ENCODE measurements around the gene EPB41L1. TPM values are rescaled to one million over a fixed set of nuclear protein-coding genes. Genes with fewer than 3 reads are reported as not detected.

The EPB41L1 gene
- polyA plus RNA-seq, 1 donor (not counting 4 experiments of a cell fraction or from before 2014, with no cell fraction given), result 1.2 TPM

- FAIRE-seq (no peak), DNase-seq (ENCODE audit: low read depth, low spot score) (no peak)
- Histone ChIP-seq H3K4me3 (ENCODE audit: control insufficient read depth in 2 of 3, extremely low read depth in 1 of 3, insufficient read depth in 2 of 3, low read depth in 1 of 3, low read length in 3 of 3) (no peak overlapping the region), H3K4me1 (ENCODE audit: control insufficient read depth, extremely low read depth, insufficient read depth, low read length) (peaks cover 7% of the 10 kb centered on the region), H3K27me3 (ENCODE audit: control insufficient read depth, extremely low read depth, insufficient read depth, low read length) (peaks cover 6% of the 10 kb centered on the region), H3K4me2 (ENCODE audit: control insufficient read depth, extremely low read depth, insufficient read depth, low read depth, low read length) (no peak overlapping the region), H2AFZ (ENCODE audit: control insufficient read depth, low read length) (no peak overlapping the region), H3K27ac (ENCODE audit: control insufficient read depth, insufficient read depth, low read length) (no peak overlapping the region), H4K20me1 (ENCODE audit: control insufficient read depth, extremely low read depth, insufficient read depth, low read length) (no peaks in the 10 kb centered on the region), H3K79me2 (ENCODE audit: control insufficient read depth, insufficient read depth, low read length) (no peaks in the 10 kb centered on the region), H3K9ac (ENCODE audit: control insufficient read depth, extremely low read depth, insufficient read depth, low read length) (no peak overlapping the region), H3K36me3 (ENCODE audit: control insufficient read depth in 2 of 2, extremely low read depth in 1 of 2, insufficient read depth in 2 of 2, low read length in 2 of 2) (no peaks in the 10 kb centered on the region), H3K9me1 (ENCODE audit: control insufficient read depth, extremely low read depth, insufficient read depth, low read length) (no peaks in the 10 kb centered on the region), H3K9me3 (ENCODE audit: control insufficient read depth, low read depth, low read length) (no peaks in the 10 kb centered on the region)
- no peak for TF ChIP-seq EZH2 (IDR thresholded peaks at IDR 0.05; ENCODE audit: low read length)
- TF ChIP-seq CTCF (optimal IDR thresholded peaks at IDR 0.05 in 1 of 3, IDR thresholded peaks at IDR 0.05 in 1 of 3, conservative IDR thresholded peaks at IDR 0.05 in 1 of 3; ENCODE audit: extremely low read depth in 1 of 3, insufficient read depth in 2 of 3, low read length in 3 of 3), result no peak
- dilution Hi-C loops (cut with MboI; ENCODE audit: extremely low pct_ligation_motif_present, low sequenced_read_pairs), result no loop called here
These were observed 37.6 kb upstream of the EPB41L1 start for GRCh38 chr20:36116807-36117441.

GRCh38 chr20:36117638-36118037 is 36.9 kb upstream of the EPB41L1 start:
- H3K79me2 ChIP-seq (ENCODE audit: control insufficient read depth, insufficient read depth, low read length), result no peaks in the 10 kb centered on the region
- no peak overlapping the region for H3K4me3 ChIP-seq (ENCODE audit: control insufficient read depth in 2 of 3, extremely low read depth in 1 of 3, insufficient read depth in 2 of 3, low read depth in 1 of 3, low read length in 3 of 3)
- H4K20me1 ChIP-seq (ENCODE audit: control insufficient read depth, extremely low read depth, insufficient read depth, low read length), result no peaks in the 10 kb centered on the region
- H3K9me3 ChIP-seq (ENCODE audit: control insufficient read depth, low read depth, low read length), result no peaks in the 10 kb centered on the region
- peaks cover 14% of the 10 kb centered on the region for H3K4me1 ChIP-seq (ENCODE audit: control insufficient read depth, extremely low read depth, insufficient read depth, low read length)
- DNase-seq (ENCODE audit: low read depth, low spot score) (no peak), FAIRE-seq (no peak)
- dilution Hi-C loops (cut with MboI; ENCODE audit: extremely low pct_ligation_motif_present, low sequenced_read_pairs), result no loop called here
- H2AFZ ChIP-seq (ENCODE audit: control insufficient read depth, low read length), result no peak overlapping the region
- H3K9ac ChIP-seq (ENCODE audit: control insufficient read depth, extremely low read depth, insufficient read depth, low read length), result no peak overlapping the region
- H3K36me3 ChIP-seq (ENCODE audit: control insufficient read depth in 2 of 2, extremely low read depth in 1 of 2, insufficient read depth in 2 of 2, low read length in 2 of 2), result no peaks in the 10 kb centered on the region
- H3K27ac ChIP-seq (ENCODE audit: control insufficient read depth, insufficient read depth, low read length), result no peak overlapping the region
- H3K9me1 ChIP-seq (ENCODE audit: control insufficient read depth, extremely low read depth, insufficient read depth, low read length), result no peaks in the 10 kb centered on the region
- H3K4me2 ChIP-seq (ENCODE audit: control insufficient read depth, extremely low read depth, insufficient read depth, low read depth, low read length), result no peak overlapping the region
- H3K27me3 ChIP-seq (ENCODE audit: control insufficient read depth, extremely low read depth, insufficient read depth, low read length), result peaks cover 6% of the 10 kb centered on the region
- TF ChIP-seq CTCF (optimal IDR thresholded peaks at IDR 0.05 in 1 of 3, IDR thresholded peaks at IDR 0.05 in 1 of 3, conservative IDR thresholded peaks at IDR 0.05 in 1 of 3; ENCODE audit: extremely low read depth in 1 of 3, insufficient read depth in 2 of 3, low read length in 3 of 3), result no peak
- TF ChIP-seq EZH2 (IDR thresholded peaks at IDR 0.05; ENCODE audit: low read length), result no peak
